Activated CD8-positive, alpha-beta memory T cell treated with anti-CD3 and anti-CD28 coated beads, Interleukin-2, amount 50 U/mL, for 1 hour (primary cell): ENCODE measurements around the gene ABCC4.

Experiments
- DNase-seq: peaks from one replicate; pipeline ENCODE4 v3.0.0-alpha.2; 2020; ENCODE audit errors: extremely low read depth

ABCC4 gene, protein sequence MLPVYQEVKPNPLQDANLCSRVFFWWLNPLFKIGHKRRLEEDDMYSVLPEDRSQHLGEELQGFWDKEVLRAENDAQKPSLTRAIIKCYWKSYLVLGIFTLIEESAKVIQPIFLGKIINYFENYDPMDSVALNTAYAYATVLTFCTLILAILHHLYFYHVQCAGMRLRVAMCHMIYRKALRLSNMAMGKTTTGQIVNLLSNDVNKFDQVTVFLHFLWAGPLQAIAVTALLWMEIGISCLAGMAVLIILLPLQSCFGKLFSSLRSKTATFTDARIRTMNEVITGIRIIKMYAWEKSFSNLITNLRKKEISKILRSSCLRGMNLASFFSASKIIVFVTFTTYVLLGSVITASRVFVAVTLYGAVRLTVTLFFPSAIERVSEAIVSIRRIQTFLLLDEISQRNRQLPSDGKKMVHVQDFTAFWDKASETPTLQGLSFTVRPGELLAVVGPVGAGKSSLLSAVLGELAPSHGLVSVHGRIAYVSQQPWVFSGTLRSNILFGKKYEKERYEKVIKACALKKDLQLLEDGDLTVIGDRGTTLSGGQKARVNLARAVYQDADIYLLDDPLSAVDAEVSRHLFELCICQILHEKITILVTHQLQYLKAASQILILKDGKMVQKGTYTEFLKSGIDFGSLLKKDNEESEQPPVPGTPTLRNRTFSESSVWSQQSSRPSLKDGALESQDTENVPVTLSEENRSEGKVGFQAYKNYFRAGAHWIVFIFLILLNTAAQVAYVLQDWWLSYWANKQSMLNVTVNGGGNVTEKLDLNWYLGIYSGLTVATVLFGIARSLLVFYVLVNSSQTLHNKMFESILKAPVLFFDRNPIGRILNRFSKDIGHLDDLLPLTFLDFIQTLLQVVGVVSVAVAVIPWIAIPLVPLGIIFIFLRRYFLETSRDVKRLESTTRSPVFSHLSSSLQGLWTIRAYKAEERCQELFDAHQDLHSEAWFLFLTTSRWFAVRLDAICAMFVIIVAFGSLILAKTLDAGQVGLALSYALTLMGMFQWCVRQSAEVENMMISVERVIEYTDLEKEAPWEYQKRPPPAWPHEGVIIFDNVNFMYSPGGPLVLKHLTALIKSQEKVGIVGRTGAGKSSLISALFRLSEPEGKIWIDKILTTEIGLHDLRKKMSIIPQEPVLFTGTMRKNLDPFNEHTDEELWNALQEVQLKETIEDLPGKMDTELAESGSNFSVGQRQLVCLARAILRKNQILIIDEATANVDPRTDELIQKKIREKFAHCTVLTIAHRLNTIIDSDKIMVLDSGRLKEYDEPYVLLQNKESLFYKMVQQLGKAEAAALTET (N-terminal part only)

DNA sequence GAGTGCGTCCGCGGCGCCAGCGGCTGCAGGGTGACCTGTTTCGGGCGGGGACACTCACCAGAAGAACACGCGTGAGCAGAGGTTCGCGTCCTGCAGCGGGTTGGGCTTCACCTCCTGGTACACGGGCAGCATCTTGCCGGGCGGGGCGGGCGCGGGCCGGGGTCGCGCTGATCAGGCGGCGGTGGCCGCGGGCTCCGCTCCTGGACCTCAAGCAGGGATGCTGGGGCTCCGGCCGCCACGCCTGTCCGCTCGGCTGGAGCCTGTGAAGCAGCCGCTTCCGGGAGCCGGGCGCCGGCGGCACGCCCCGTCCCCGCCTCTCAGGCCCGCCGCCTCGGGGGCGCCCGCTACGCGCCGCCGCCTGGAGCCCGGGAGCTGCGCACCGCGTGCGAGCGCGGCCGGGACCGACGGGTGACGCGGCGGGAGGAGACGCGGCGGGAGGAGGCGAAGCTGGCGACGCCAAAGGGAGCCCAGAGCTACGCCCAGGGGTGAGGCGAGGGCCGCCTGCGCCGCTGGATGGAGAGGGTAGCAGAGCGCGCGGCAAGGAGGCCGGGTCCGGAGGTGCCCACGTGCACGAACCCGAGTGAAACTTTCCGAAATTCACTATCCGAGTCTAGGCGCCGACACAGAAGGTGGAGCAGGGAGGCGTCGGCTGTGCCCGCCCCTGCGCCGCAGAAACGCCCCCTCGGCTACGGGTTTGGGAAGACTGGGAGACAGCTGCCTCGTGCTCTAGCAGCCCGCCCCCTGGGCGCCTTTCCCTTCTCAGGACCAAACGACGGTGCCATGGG, at the start of gene ABCC4:
ABCC4 (minus strand) TSS at position 269 of the 785 bp plus-strand sequence; CDS start at position 132, 137 bp downstream.
- DNase-seq = no peak

GRCh38 chr13:95349267-95349666, 48.0 kb upstream of the ABCC4 start:
- no peak for DNase-seq

- no peak for DNase-seq
Observed at GRCh38 chr13:95343944-95344343, 42.7 kb upstream of the ABCC4 start.

DNA sequence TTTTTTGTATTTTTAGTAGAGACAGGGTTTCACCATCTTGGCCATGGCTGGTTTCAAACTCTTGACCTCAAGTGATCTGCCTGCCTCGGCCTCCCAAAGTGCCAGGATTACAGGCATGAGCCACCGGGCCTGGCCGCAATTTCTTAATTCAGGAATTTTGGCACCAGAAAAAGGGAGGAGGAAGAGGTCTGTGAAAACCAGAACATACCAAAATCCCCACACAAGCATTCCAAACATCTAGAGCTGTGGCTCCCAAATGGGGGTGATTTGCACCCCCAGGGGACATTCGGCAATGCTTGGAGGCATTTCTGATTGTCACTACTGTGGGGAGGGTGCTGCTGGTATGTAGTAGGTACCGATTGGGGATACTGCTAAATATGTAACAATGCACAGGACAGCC, 40.2 kb upstream of the ABCC4 start:
- no peak for DNase-seq

- DNase-seq = no peak
Observed at GRCh38 chr13:95338905-95339304, 37.7 kb upstream of the ABCC4 start.

- DNase-seq = no peak
Observed at GRCh38 chr13:95337597-95337996, 36.3 kb upstream of the ABCC4 start.

DNA sequence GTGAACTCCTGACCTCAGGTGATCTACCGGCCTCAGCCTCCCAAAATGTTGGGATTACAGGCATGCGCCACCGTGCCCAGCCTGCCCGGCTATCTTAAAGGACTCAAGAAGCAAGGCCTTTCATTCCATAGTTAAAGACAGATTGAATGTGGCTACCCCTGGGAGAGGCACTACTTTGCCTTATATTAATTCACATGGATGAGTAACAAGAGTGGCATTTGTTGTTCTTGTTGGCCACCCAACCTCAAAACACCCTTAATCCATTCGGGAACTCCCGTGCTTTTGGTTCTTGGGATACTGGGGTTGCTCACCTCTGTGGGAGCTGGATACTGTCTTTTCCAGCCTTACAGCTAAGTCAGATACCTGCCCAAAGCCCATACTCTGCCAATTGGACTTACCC, 34.4 kb upstream of the ABCC4 start:
- no peak for DNase-seq

DNA sequence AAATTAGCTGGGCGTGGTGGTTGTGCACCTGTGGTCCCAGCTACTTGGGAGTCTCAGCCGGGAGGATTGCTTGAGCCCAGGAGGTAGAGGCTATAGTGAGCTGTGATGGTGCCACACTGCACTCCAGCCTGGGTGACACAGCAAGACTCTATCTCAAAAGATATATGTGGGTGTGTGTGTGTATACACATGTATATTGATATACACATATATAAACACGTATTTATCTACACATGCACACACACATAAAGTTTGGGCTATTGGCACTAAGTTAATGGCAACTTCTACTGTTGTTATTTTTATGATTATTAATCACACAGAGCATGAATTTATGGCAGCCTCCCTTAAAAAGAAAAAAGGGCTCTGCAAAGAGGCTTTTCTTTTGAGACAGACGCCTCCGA, 27.1 kb upstream of the ABCC4 start:
- DNase-seq = no peak

GRCh38 chr13:95327190-95327589, 25.9 kb upstream of the ABCC4 start:
- DNase-seq = no peak

DNA sequence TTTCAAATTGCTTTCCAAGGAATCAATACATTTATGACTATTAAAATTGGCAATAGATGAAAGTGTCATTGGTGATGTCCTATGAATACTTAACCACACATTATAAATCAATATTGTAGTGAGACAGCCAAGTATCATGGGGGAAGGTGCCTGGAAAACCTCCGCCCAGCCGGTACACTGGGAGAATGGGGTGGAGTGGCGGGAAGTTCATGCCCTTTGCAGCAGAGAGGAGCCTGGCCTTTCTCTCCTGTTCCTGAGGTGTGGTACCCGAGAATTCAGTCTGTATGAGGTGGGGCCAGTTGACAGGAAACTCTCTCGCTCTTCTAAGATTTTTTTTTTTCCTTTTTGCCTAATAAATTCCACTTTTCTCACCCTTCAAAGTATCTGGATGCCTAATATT, 25.4 kb upstream of the ABCC4 start:
- DNase-seq = no peak

- DNase-seq = no peak
Observed at GRCh38 chr13:95325485-95325884, 24.2 kb upstream of the ABCC4 start.

GRCh38 chr13:95323930-95324662, 22.8 kb upstream of the ABCC4 start:
- no peak for DNase-seq

DNA sequence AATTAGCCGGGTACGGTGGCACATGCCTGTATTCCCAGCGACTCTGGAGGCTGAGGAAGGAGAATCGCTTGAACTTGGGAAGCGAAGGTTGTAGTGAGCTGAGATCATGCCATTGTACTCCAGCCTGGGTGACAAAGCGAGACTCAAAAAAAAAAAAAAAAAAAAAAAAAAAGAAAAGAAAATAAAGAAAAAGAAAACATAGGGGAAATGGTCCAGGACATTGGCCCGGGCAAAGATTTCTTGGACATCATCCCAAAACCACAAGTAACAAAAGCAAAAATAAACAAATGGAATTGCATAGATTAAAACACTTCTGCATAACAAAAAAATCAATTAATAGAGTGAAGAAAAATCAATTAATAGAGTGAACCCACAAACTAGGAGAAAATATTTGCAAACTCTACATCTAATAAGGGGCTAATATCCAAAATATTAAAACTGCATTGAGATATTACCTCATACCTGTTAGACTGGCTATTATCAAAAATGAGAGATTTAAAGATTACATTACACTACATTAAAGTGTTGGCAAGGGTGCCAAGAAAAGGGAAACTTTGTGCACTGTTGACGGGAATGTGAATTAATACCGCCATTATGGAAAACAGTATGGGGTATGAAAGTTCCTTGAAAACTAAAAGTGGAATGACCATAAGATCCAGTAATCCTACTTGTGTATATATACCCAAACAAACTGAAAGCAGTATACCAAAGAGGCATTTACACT, 18.5 kb upstream of the ABCC4 start:
- DNase-seq = no peak

DNA sequence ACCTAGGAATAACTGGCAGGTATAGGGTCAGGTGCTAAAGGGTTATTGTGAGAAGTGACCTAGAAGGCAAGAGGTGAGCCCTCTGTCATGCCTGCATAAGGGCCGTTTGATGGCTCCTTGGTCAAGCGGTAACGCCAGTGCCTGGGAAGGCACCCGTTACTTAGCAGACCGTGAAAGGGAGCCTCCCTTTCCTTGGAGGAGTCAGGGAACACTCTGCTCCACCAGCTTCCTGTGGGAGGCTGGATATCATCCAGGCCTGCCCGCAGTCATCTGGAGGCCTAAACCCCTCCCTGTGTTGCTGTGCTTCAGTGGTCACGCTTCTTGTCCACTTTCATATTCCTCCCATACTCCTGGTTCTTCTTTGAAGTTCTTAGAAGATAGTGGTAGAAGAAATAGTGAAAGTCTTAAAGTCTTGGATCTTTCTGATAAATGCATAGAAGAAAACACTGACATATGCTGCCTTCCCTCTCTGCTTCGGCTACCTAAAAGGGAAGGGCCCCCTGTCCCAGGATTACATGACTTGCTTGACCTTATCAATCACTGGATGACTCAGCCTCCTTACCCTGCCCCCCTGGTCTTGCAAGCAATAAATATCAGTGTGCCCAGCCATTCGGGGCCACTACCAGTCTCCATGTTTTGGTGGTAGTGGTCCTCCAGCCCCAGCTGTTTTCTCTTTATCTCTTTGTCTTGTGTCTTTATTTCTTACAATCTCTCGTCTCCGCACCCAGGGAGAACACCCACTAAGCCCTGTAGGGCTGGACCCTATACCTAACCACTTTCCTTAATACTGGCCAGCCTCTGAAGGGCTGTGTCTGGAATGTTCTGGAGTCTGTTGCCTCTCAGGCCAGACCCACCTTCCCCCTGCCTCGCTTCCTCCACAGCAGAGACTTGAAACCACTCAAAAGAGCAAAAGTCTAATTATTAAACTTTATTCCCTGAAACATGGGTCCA, 16.1 kb upstream of the ABCC4 start:
- DNase-seq = no peak

- DNase-seq = no peak
Observed at GRCh38 chr13:95315752-95316151, 14.5 kb upstream of the ABCC4 start.

DNA sequence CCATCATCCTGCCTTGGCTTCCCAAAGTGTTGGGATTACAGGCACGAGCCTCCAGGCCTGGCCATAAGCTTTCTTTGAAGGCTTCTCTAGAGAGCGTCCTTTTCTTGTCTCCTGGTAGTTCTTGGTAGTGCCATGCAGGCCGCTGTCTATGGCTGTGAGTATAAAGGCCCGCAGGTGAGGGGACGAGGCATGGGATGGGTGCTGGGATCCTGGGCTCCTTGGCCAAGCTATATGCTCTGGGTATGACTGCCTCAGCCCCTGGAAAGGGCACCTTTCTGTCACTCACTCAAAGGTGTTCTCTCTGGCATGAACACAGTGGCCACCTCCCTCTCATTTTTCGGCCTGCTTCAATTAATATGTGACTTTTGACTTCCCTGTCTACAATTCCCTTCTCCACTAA, 6.3 kb upstream of the ABCC4 start:
- no peak for DNase-seq

- no peak for DNase-seq
Observed at GRCh38 chr13:95304453-95304852, 3.2 kb upstream of the ABCC4 start.

GRCh38 chr13:95301968-95302393, 730 bp upstream of the ABCC4 start:
- DNase-seq = no peak
